Endothelial cell of umbilical vein (primary cell): ENCODE data around the gene ZFYVE9. TPM values are rescaled to one million over a fixed set of nuclear protein-coding genes. Genes with fewer than 3 reads are reported as not detected.

ENCODE experiments used
- BruUV-seq: library from RNA; stranded (reverse); fragments of 400-500 nt; replicated peaks from 2 replicates; lab custom pipeline; 2021; lab: Mats Ljungman, UMichigan
- CTCF ChIA-PET: fragments of 300-600, 350-600 bp; sonication (Branson Sonifier 250); formaldehyde crosslinking; loops from one replicate; lab custom pipeline; 2021; ENCODE audit warnings: antibody characterized with exemption, inconsistent platforms; lab: Charles Lee
- POLR2A ChIA-PET: fragments of 300-600, 350-600 bp; sonication (Branson Sonifier 250); formaldehyde crosslinking; loops from one replicate; lab custom pipeline; 2021; ENCODE audit warnings: antibody characterized with exemption, inconsistent platforms; lab: Charles Lee
- DNase-seq: peaks from one replicate; pipeline ENCODE4 v3.0.0-alpha.2; 2011; ENCODE audit warnings: low read depth, low spot score
- FAIRE-seq: peaks from 2 replicates; lab custom pipeline; 2011; peaks lifted over from hg19 to GRCh38; lab: Jason Lieb, UNC
- H2AFZ ChIP-seq: 2 replicates; pipeline ENCODE4 v1.6.0; 2012; ENCODE audit warnings: low read depth, low read length, control low read depth, inconsistent platforms
- H3K27ac ChIP-seq: 2 replicates; pipeline ENCODE4 v1.5.1; 2011; ENCODE audit warnings: low read depth, mild to moderate bottlenecking, control low read depth, low read length, moderate library complexity; ENCODE audit not compliant: insufficient read depth
- H3K27me3 ChIP-seq, 2 experiments: 2 replicates each; pipeline versions ENCODE4 v1.6.0 to v1.6.1; 2011; ENCODE audit warnings: low read length in 2 of 2, mixed read lengths in 1 of 2; ENCODE audit not compliant: control insufficient read depth in 2 of 2, insufficient read depth in 2 of 2
- H3K36me3 ChIP-seq, 2 experiments: 2 replicates in 1 of 2; 3 replicates in 1 of 2; pipeline ENCODE4 v1.5.1; 2011; ENCODE audit warnings: low read length in 2 of 2, mild to moderate bottlenecking in 1 of 2, moderate library complexity in 1 of 2; ENCODE audit not compliant: control insufficient read depth in 2 of 2, insufficient read depth in 2 of 2; ENCODE audit errors: extremely low read depth in 1 of 2
- H3K4me1 ChIP-seq: 3 replicates; pipeline ENCODE4 v1.5.1; 2011; ENCODE audit warnings: mild to moderate bottlenecking, low read length; ENCODE audit not compliant: control insufficient read depth, insufficient read depth; ENCODE audit errors: extremely low read depth
- H3K4me2 ChIP-seq: 2 replicates; pipeline ENCODE4 v1.6.1; 2011; ENCODE audit warnings: low read length, control low read depth, mixed read lengths; ENCODE audit not compliant: insufficient read depth
- H3K4me3 ChIP-seq, 3 experiments: fragments of 200-600 bp in 1 of 3; sonication (generic), shearing (Covaris generic) in 1 of 3; replicated peaks in 1 of 3; 2 replicates each; pipeline ENCODE4 v1.5.1; 2011 to 2016; ENCODE audit warnings: control low read depth in 3 of 3, low read length in 3 of 3, mild to moderate bottlenecking in 2 of 3, inconsistent platforms in 1 of 3, low read depth in 1 of 3, moderate library complexity in 1 of 3; ENCODE audit not compliant: insufficient read depth in 1 of 3
- H3K79me2 ChIP-seq: 2 replicates; pipeline ENCODE4 v1.6.0; 2012; ENCODE audit warnings: low read length, inconsistent platforms; ENCODE audit not compliant: control insufficient read depth, insufficient read depth
- H3K9ac ChIP-seq: replicated peaks from 2 replicates; pipeline ENCODE3; 2011; ENCODE audit warnings: low read length, control low read depth; ENCODE audit not compliant: insufficient read depth; ENCODE audit errors: extremely low read depth
- H3K9me1 ChIP-seq: replicated peaks from 3 replicates; pipeline ENCODE4 v1.6.0; 2011; ENCODE audit warnings: mild to moderate bottlenecking, low read length; ENCODE audit not compliant: control insufficient read depth, insufficient read depth; ENCODE audit errors: extremely low read depth
- H3K9me3 ChIP-seq: replicated peaks from 2 replicates; pipeline ENCODE4 v1.5.1; 2012; ENCODE audit warnings: low read length, inconsistent platforms; ENCODE audit not compliant: control insufficient read depth, insufficient read depth
- H4K20me1 ChIP-seq: replicated peaks from 2 replicates; pipeline ENCODE3; 2011; ENCODE audit warnings: mild to moderate bottlenecking, low read length; ENCODE audit not compliant: control insufficient read depth, insufficient read depth; ENCODE audit errors: extremely low read depth
- EZH2 ChIP-seq: IDR thresholded peaks from 2 replicates; pipeline ENCODE4 v1.6.1; 2012; ENCODE audit warnings: borderline replicate concordance, low read depth, mild to moderate bottlenecking, moderate library complexity, low read length, inconsistent platforms; ENCODE audit not compliant: severe bottlenecking
- FOS ChIP-seq: IDR thresholded peaks from 2 replicates; pipeline ENCODE4 v1.6.1; 2011; ENCODE audit warnings: mild to moderate bottlenecking, low read length, moderate library complexity, borderline replicate concordance; ENCODE audit not compliant: insufficient read depth
- GATA2 ChIP-seq: IDR thresholded peaks from 2 replicates; pipeline ENCODE4 v1.7.0; 2011; ENCODE audit warnings: low read depth, mild to moderate bottlenecking, moderate library complexity, mixed read lengths, low read length; ENCODE audit not compliant: insufficient read length, insufficient read depth
- JUN ChIP-seq: IDR thresholded peaks from 2 replicates; pipeline ENCODE4 v1.6.1; 2011; ENCODE audit warnings: borderline replicate concordance, low read depth; ENCODE audit not compliant: insufficient read length, insufficient read depth
- MAX ChIP-seq: IDR thresholded peaks from 2 replicates; pipeline ENCODE4 v1.6.1; 2011; ENCODE audit not compliant: insufficient read depth, insufficient read length
- MYC ChIP-seq: IDR thresholded peaks from one replicate; pipeline ENCODE4 v1.6.1; 2011; ENCODE audit warnings: mild to moderate bottlenecking, low read depth, low read length
- POLR2A ChIP-seq: IDR thresholded peaks from 2 replicates; pipeline ENCODE4 v1.6.1; 2012; ENCODE audit warnings: low read depth, mild to moderate bottlenecking, control low read depth, low read length
- POLR2AphosphoS5 ChIP-seq: IDR thresholded peaks from 2 replicates; pipeline ENCODE4 v1.6.1; 2012; ENCODE audit warnings: low read depth, mild to moderate bottlenecking, control low read depth, low read length, moderate library complexity; ENCODE audit not compliant: insufficient read depth
- dilution Hi-C: fragments of 300-500 bp; cut with MboI; formaldehyde crosslinking; loops from one replicate; pipeline ENCODE4 v1.15.0; 2019; ENCODE audit warnings: low sequenced_read_pairs; ENCODE audit not compliant: extremely low pct_ligation_motif_present
- intact Hi-C: fragments of 100-400 bp; cut with micrococcal nuclease; formaldehyde crosslinking; loops from one replicate; pipeline ENCODE4 v1.10.0; 2022
- polyA plus RNA-seq, 4 experiments: library from polyadenylated mRNA; depleted of rRNA in 3 of 4; stranded (reverse) in 3 of 4; unstranded in 1 of 4; fragments of >200 nt; gene quantifications; 2 replicates each; pipeline versions ENCODE4 v1.2.1 to v1.2.3, GENCODE V29; 2011 to 2012; ENCODE audit warnings: missing spikeins in 1 of 4
- total RNA-seq: library from RNA; stranded (reverse); gene quantifications from 2 replicates; pipeline ENCODE4 v1.2.3, GENCODE V29; 2021
- TF ChIP-seq, protein P1 (sequence below), 2 donors: IDR thresholded peaks; 1 replicate in 1 of 2; 2 replicates in 1 of 2; pipeline ENCODE4 v1.5.1; 2011; ENCODE audit warnings: low read length in 2 of 2, mild to moderate bottlenecking in 2 of 2, moderate library complexity in 2 of 2, control low read depth in 1 of 2, inconsistent platforms in 1 of 2, low read depth in 1 of 2; ENCODE audit not compliant: insufficient read depth in 1 of 2; ENCODE audit errors: extremely low read depth in 1 of 2

The ZFYVE9 gene
- total and polyA plus RNA-seq, 2 donors (not counting 3 experiments of a cell fraction or from before 2014, with no cell fraction given) = 4.1 to 16.8 TPM

DNA sequence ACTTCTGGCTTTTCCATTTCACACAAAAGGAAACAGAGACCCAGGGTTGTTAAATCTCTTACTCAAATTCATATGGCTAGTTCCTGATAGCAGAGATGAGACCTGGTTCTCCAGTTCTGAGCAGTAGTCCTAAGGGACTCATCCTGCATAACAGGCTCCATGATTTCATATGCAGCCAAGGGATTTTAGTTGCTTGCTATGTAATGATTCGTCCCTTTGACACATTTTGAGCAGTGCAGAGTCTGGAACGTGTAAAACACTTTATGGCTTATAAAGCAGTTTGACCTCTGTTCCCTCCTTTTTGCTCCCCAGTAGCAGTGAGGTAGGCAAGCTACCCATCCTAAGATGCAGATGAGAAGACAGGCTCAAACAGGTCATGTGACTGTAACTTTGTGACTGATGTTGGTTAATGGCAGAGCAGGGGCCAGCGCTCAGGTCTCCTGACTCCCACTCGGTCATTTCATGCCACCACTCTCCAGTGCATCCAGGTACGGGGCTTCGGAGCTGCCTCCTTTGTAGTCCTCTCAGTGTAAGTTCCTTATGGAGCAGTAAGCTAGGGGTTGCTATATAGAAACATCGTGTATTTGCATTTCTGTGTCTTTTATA lies 199.9 kb downstream of the ZFYVE9 start:
- Histone ChIP-seq H3K36me3 (no peaks in the 10 kb centered on the region), H3K9me3 (no peaks in the 10 kb centered on the region), H3K4me1 (no peaks in the 10 kb centered on the region), H4K20me1 (no peaks in the 10 kb centered on the region), H3K9ac (no peak overlapping the region), H3K4me2 (no peak overlapping the region), H3K79me2 (no peaks in the 10 kb centered on the region), H3K27me3 (no peaks in the 10 kb centered on the region), H3K9me1 (no peaks in the 10 kb centered on the region), H2AFZ (no peak overlapping the region), H3K4me3 (no peak overlapping the region), H3K27ac (no peak overlapping the region)
- no TSS peak for BruUV-seq
- intact Hi-C loops = no loop called here
- TF ChIP-seq MAX (no peak), POLR2AphosphoS5 (no peak), EZH2 (no peak), JUN (no peak), MYC (no peak), POLR2A (no peak), GATA2 (no peak), FOS (no peak)
- TF ChIP-seq, protein P1, sequence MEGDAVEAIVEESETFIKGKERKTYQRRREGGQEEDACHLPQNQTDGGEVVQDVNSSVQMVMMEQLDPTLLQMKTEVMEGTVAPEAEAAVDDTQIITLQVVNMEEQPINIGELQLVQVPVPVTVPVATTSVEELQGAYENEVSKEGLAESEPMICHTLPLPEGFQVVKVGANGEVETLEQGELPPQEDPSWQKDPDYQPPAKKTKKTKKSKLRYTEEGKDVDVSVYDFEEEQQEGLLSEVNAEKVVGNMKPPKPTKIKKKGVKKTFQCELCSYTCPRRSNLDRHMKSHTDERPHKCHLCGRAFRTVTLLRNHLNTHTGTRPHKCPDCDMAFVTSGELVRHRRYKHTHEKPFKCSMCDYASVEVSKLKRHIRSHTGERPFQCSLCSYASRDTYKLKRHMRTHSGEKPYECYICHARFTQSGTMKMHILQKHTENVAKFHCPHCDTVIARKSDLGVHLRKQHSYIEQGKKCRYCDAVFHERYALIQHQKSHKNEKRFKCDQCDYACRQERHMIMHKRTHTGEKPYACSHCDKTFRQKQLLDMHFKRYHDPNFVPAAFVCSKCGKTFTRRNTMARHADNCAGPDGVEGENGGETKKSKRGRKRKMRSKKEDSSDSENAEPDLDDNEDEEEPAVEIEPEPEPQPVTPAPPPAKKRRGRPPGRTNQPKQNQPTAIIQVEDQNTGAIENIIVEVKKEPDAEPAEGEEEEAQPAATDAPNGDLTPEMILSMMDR (IDR thresholded peaks at IDR 0.05; ENCODE audit: extremely low read depth in 1 of 2, insufficient read depth in 1 of 2, low read depth in 1 of 2, low read length in 2 of 2) = no peak
- ChIA-PET POLR2A (no interaction called here), CTCF (interaction anchor here (1.2 kb wide), 1 partner anchor 504 kb away, joined by 3 read pairs; no protein-coding TSS in a partner anchor)
- no peak for DNase-seq
- FAIRE-seq = no peak
- dilution Hi-C loops = no loop called here
